GM21576 (cell line): ENCODE measurements around the gene CHST15.

Experiments
- ATAC-seq: cut with Tn5 transposase; IDR thresholded peaks from one replicate; pipeline ENCODE4 v1.9.1; 2021; ENCODE audit warnings: mild to moderate bottlenecking, moderate library complexity; ENCODE audit not compliant: unreplicated experiment

Gene CHST15

GRCh38 chr10:124015991-124016390, 77.4 kb downstream of the CHST15 start:
- no peak for ATAC-seq

GRCh38 chr10:124014416-124015154, 78.8 kb downstream of the CHST15 start:
- no peak for ATAC-seq

- ATAC-seq: no peak
Observed at GRCh38 chr10:124013916-124014315, 79.5 kb downstream of the CHST15 start.

- no peak for ATAC-seq
Observed at GRCh38 chr10:124012991-124013390, 80.4 kb downstream of the CHST15 start.

- ATAC-seq: no peak
Observed at GRCh38 chr10:124012583-124012982, 80.8 kb downstream of the CHST15 start.

GRCh38 chr10:124012066-124012465, 81.3 kb downstream of the CHST15 start:
- no peak for ATAC-seq

GRCh38 chr10:124011464-124011863, 81.9 kb downstream of the CHST15 start:
- ATAC-seq: no peak

GRCh38 chr10:124010563-124011131, 82.8 kb downstream of the CHST15 start:
- ATAC-seq: no peak

- ATAC-seq: no peak
Observed at GRCh38 chr10:124010024-124010423, 83.4 kb downstream of the CHST15 start.

- ATAC-seq: no peak
Observed at GRCh38 chr10:124009231-124010015, 84.0 kb downstream of the CHST15 start.

GRCh38 chr10:124008681-124009080, 84.7 kb downstream of the CHST15 start:
- no peak for ATAC-seq

GRCh38 chr10:124008187-124008586, 85.2 kb downstream of the CHST15 start:
- ATAC-seq: no peak

GRCh38 chr10:124007773-124008145, 85.6 kb downstream of the CHST15 start:
- no peak for ATAC-seq

- ATAC-seq: no peak
Observed at GRCh38 chr10:124007102-124007772, 86.2 kb downstream of the CHST15 start.

- ATAC-seq: no peak
Observed at GRCh38 chr10:124006526-124006925, 86.9 kb downstream of the CHST15 start.

- ATAC-seq: no peak
Observed at GRCh38 chr10:124005991-124006392, 87.4 kb downstream of the CHST15 start.

- ATAC-seq: no peak
Observed at GRCh38 chr10:124005091-124005490, 88.3 kb downstream of the CHST15 start.

- ATAC-seq: no peak
Observed at GRCh38 chr10:124004663-124005004, 88.8 kb downstream of the CHST15 start.

- ATAC-seq: no peak
Observed at GRCh38 chr10:124003871-124004662, 89.3 kb downstream of the CHST15 start.

GRCh38 chr10:124003481-124003870, 89.9 kb downstream of the CHST15 start:
- no peak for ATAC-seq

GRCh38 chr10:124003070-124003419, 90.4 kb downstream of the CHST15 start:
- no peak for ATAC-seq
